ENCODE results near the gene GRIA1.

GRIA1 gene

GRCh38 chr5:153490118-153491037, at the start of gene GRIA1:
Gene GRIA1 (plus strand): TSS chr5:153490670.
- in situ Hi-C loops (cut with HindIII; ENCODE audit: low sequenced_read_pairs) = no loop called here

GRCh38 chr5:153445875-153446579, 44.4 kb upstream of the GRIA1 start:
- in situ Hi-C loops (cut with HindIII; ENCODE audit: low sequenced_read_pairs) = no loop called here

- in situ Hi-C loops (cut with HindIII; ENCODE audit: low sequenced_read_pairs) = no loop called here
Observed at GRCh38 chr5:153447534-153447933, 42.9 kb upstream of the GRIA1 start.

- in situ Hi-C loops (cut with HindIII; ENCODE audit: low sequenced_read_pairs) = no loop called here
Observed at GRCh38 chr5:153456354-153456753, 34.1 kb upstream of the GRIA1 start.

GRCh38 chr5:153456993-153457392, 33.5 kb upstream of the GRIA1 start:
- in situ Hi-C loops (cut with HindIII; ENCODE audit: low sequenced_read_pairs) = no loop called here

GRCh38 chr5:153458268-153458667, 32.2 kb upstream of the GRIA1 start:
- in situ Hi-C loops (cut with HindIII; ENCODE audit: low sequenced_read_pairs) = no loop called here

- in situ Hi-C loops (cut with HindIII; ENCODE audit: low sequenced_read_pairs) = no loop called here
Observed at GRCh38 chr5:153459051-153459743, 31.3 kb upstream of the GRIA1 start.

- in situ Hi-C loops (cut with HindIII; ENCODE audit: low sequenced_read_pairs) = no loop called here
Observed at GRCh38 chr5:153460421-153460820, 30.0 kb upstream of the GRIA1 start.

- in situ Hi-C loops (cut with HindIII; ENCODE audit: low sequenced_read_pairs) = no loop called here
Observed at GRCh38 chr5:153461341-153461740, 29.1 kb upstream of the GRIA1 start.

GRCh38 chr5:153463806-153464205, 26.7 kb upstream of the GRIA1 start:
- in situ Hi-C loops (cut with HindIII; ENCODE audit: low sequenced_read_pairs) = no loop called here

GRCh38 chr5:153467546-153467945, 22.9 kb upstream of the GRIA1 start:
- in situ Hi-C loops (cut with HindIII; ENCODE audit: low sequenced_read_pairs) = no loop called here

GRCh38 chr5:153469423-153469822, 21.0 kb upstream of the GRIA1 start:
- in situ Hi-C loops (cut with HindIII; ENCODE audit: low sequenced_read_pairs) = no loop called here

- in situ Hi-C loops (cut with HindIII; ENCODE audit: low sequenced_read_pairs) = no loop called here
Observed at GRCh38 chr5:153470736-153471135, 19.7 kb upstream of the GRIA1 start.

- in situ Hi-C loops (cut with HindIII; ENCODE audit: low sequenced_read_pairs) = no loop called here
Observed at GRCh38 chr5:153476767-153477166, 13.7 kb upstream of the GRIA1 start.

GRCh38 chr5:153480401-153480800, 10.1 kb upstream of the GRIA1 start:
- in situ Hi-C loops (cut with HindIII; ENCODE audit: low sequenced_read_pairs) = no loop called here

GRCh38 chr5:153483482-153483881, 7.0 kb upstream of the GRIA1 start:
- in situ Hi-C loops (cut with HindIII; ENCODE audit: low sequenced_read_pairs) = no loop called here

GRCh38 chr5:153485641-153486040, 4.8 kb upstream of the GRIA1 start:
- in situ Hi-C loops (cut with HindIII; ENCODE audit: low sequenced_read_pairs) = no loop called here

GRCh38 chr5:153486771-153487170, 3.7 kb upstream of the GRIA1 start:
- in situ Hi-C loops (cut with HindIII; ENCODE audit: low sequenced_read_pairs) = no loop called here

GRCh38 chr5:153489611-153490010, 859 bp upstream of the GRIA1 start:
- in situ Hi-C loops (cut with HindIII; ENCODE audit: low sequenced_read_pairs) = no loop called here

GRCh38 chr5:153491038-153491744, 721 bp downstream of the GRIA1 start:
- in situ Hi-C loops (cut with HindIII; ENCODE audit: low sequenced_read_pairs) = no loop called here

- in situ Hi-C loops (cut with HindIII; ENCODE audit: low sequenced_read_pairs) = no loop called here
Observed at GRCh38 chr5:153491856-153492255, 1.4 kb downstream of the GRIA1 start.

All from DLD1 (cell line).